GM18520 (cell line): ENCODE measurements around the gene SIX3.

Experiments used
- ATAC-seq: cut with Tn5 transposase; IDR thresholded peaks from one replicate; pipeline ENCODE4 v1.9.1; 2021; ENCODE audit not compliant: unreplicated experiment

SIX3 gene

GRCh38 chr2:44980751-44981713 lies 39.5 kb downstream of the SIX3 start:
- no peak for ATAC-seq

- ATAC-seq: no peak
These were observed 40.2 kb downstream of the SIX3 start for GRCh38 chr2:44981714-44982108.

GRCh38 chr2:44983836-44984604 lies 42.5 kb downstream of the SIX3 start:
- ATAC-seq: no peak

- ATAC-seq: no peak
These were observed 47.7 kb downstream of the SIX3 start for GRCh38 chr2:44989176-44989575.

GRCh38 chr2:44994377-44994776 lies 52.9 kb downstream of the SIX3 start:
- no peak for ATAC-seq
